Ishikawa (cell line): Measurements from ENCODE around the gene BACE2.

Experiments
- CEBPB ChIP-seq: IDR thresholded peaks from 2 replicates; pipeline ENCODE4 v1.6.1; 2012
- CREB1 ChIP-seq: IDR thresholded peaks from 2 replicates; pipeline ENCODE4 v1.6.1; 2012; ENCODE audit warnings: low read depth
- EGR1 ChIP-seq: IDR thresholded peaks from 2 replicates; pipeline ENCODE4 v1.6.1; 2012
- EP300 ChIP-seq: IDR thresholded peaks from 2 replicates; pipeline ENCODE4 v1.6.1; 2012; ENCODE audit warnings: borderline replicate concordance
- FOXM1 ChIP-seq: IDR thresholded peaks from 2 replicates; pipeline ENCODE4 v1.6.1; 2012; ENCODE audit warnings: low read depth, borderline replicate concordance
- NFIC ChIP-seq: IDR thresholded peaks from 2 replicates; pipeline ENCODE4 v1.6.1; 2012
- RAD21 ChIP-seq: IDR thresholded peaks from 2 replicates; pipeline ENCODE4 v1.6.1; 2012; ENCODE audit warnings: low read depth
- TAF1 ChIP-seq: IDR thresholded peaks from 2 replicates; pipeline ENCODE4 v1.6.1; 2012; ENCODE audit warnings: low read depth, mild to moderate bottlenecking
- TCF12 ChIP-seq: IDR thresholded peaks from 2 replicates; pipeline ENCODE4 v1.6.1; 2012; ENCODE audit warnings: low read depth
- TEAD4 ChIP-seq: IDR thresholded peaks from 2 replicates; pipeline ENCODE4 v1.6.1; 2012
- YY1 ChIP-seq: IDR thresholded peaks from 2 replicates; pipeline ENCODE4 v1.6.1; 2012; ENCODE audit warnings: low read depth
- ZBTB7A ChIP-seq: IDR thresholded peaks from 2 replicates; pipeline ENCODE4 v1.6.1; 2012; ENCODE audit warnings: low read depth
- TF ChIP-seq, protein P1 (sequence below): IDR thresholded peaks from 2 replicates; pipeline ENCODE4 v1.6.1; 2012
- TF ChIP-seq, protein P2 (sequence below): IDR thresholded peaks from 2 replicates; pipeline ENCODE4 v1.6.1; 2012; ENCODE audit warnings: low read depth, mild to moderate bottlenecking
- TF ChIP-seq, protein P3 (sequence below): IDR thresholded peaks from 2 replicates; pipeline ENCODE4 v1.6.1; 2012

Gene BACE2

DNA sequence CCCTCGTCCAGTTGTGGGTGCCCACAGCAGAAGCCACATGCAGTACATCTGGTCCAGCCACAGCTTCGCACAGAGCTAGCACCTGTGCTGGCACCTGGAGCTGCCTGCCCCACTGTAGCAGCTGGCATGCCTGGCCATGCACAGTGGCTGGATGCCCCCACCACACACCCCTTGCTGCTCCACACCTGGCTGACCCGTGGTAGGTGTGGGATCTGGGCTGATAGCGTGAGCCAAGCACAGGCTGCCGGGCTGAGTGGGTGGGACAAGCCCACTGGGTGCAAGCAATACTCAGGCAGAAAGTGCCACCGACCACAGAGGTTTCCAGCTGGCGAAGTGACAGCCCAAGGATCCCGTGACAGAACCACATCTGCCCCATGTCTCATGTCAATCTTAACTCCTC is 30.6 kb upstream of the BACE2 start:
- TF ChIP-seq CREB1 (no peak), YY1 (no peak), EGR1 (no peak), ZBTB7A (no peak), NFIC (no peak), FOXM1 (no peak), TAF1 (no peak), RAD21 (no peak), TEAD4 (no peak), TCF12 (no peak), CEBPB (no peak), EP300 (no peak)
- TF ChIP-seq, protein P1, sequence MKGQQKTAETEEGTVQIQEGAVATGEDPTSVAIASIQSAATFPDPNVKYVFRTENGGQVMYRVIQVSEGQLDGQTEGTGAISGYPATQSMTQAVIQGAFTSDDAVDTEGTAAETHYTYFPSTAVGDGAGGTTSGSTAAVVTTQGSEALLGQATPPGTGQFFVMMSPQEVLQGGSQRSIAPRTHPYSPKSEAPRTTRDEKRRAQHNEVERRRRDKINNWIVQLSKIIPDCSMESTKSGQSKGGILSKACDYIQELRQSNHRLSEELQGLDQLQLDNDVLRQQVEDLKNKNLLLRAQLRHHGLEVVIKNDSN = no peak
- TF ChIP-seq, protein P2, sequence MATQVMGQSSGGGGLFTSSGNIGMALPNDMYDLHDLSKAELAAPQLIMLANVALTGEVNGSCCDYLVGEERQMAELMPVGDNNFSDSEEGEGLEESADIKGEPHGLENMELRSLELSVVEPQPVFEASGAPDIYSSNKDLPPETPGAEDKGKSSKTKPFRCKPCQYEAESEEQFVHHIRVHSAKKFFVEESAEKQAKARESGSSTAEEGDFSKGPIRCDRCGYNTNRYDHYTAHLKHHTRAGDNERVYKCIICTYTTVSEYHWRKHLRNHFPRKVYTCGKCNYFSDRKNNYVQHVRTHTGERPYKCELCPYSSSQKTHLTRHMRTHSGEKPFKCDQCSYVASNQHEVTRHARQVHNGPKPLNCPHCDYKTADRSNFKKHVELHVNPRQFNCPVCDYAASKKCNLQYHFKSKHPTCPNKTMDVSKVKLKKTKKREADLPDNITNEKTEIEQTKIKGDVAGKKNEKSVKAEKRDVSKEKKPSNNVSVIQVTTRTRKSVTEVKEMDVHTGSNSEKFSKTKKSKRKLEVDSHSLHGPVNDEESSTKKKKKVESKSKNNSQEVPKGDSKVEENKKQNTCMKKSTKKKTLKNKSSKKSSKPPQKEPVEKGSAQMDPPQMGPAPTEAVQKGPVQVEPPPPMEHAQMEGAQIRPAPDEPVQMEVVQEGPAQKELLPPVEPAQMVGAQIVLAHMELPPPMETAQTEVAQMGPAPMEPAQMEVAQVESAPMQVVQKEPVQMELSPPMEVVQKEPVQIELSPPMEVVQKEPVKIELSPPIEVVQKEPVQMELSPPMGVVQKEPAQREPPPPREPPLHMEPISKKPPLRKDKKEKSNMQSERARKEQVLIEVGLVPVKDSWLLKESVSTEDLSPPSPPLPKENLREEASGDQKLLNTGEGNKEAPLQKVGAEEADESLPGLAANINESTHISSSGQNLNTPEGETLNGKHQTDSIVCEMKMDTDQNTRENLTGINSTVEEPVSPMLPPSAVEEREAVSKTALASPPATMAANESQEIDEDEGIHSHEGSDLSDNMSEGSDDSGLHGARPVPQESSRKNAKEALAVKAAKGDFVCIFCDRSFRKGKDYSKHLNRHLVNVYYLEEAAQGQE = no peak
- TF ChIP-seq, protein P3, sequence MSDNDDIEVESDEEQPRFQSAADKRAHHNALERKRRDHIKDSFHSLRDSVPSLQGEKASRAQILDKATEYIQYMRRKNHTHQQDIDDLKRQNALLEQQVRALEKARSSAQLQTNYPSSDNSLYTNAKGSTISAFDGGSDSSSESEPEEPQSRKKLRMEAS = no peak

DNA sequence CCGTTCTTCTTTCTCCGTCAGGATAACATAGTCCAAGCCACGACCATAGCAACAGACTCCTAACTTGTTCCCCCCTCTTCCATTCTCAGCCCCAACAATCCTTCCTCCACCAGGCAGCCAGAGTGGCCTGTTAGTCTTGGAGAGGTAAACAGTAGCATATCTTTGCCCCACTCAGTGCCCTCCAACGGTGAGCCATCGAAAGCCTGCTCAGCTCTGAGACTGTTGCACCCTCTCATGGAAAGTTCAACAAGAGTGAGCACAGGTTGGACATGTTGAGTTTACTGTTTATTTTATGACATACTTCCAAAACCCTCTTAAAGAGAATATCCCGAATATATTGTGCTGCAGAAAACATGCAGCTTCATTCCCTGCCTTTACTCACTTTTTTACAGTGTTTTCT is 30.1 kb upstream of the BACE2 start:
- TF ChIP-seq, protein P3 = no peak
- TF ChIP-seq, protein P1 = no peak
- no peak for TF ChIP-seq TEAD4
- TF ChIP-seq, protein P2 = no peak
- TF ChIP-seq NFIC = no peak
- TF ChIP-seq ZBTB7A = no peak
- no peak for TF ChIP-seq EP300
- no peak for TF ChIP-seq TCF12
- TF ChIP-seq YY1 = no peak
- TF ChIP-seq CEBPB = no peak
- no peak for TF ChIP-seq RAD21
- TF ChIP-seq FOXM1 = no peak
- TF ChIP-seq EGR1 = no peak
- TF ChIP-seq CREB1 = no peak

DNA sequence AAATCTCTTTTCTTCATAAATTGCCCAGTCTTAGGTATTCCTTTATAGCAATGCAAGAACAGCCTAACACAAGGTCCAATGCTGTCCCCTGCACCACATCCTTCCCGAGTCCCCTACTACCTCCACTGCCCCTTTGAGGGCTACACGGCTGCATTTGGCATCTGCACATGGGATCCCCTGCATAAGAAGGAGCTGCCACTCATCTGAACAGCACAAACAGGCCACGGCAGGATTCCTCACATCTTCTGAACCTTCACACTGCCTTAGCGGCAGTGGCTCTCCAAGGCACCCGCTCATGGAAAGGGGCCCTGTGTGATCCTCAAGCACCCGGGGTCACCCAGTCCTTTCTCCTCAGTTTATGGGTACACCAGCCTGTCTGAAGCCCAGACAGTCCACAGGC is 29.2 kb upstream of the BACE2 start:
- TF ChIP-seq ZBTB7A = no peak
- TF ChIP-seq, protein P3 = no peak
- no peak for TF ChIP-seq EGR1
- TF ChIP-seq EP300 = no peak
- TF ChIP-seq, protein P1 = no peak
- TF ChIP-seq, protein P2 = no peak
- no peak for TF ChIP-seq RAD21
- TF ChIP-seq FOXM1 = no peak
- no peak for TF ChIP-seq TAF1
- TF ChIP-seq NFIC = no peak
- TF ChIP-seq TCF12 = no peak
- no peak for TF ChIP-seq CREB1
- TF ChIP-seq CEBPB = no peak
- no peak for TF ChIP-seq TEAD4
- TF ChIP-seq YY1 = no peak

DNA sequence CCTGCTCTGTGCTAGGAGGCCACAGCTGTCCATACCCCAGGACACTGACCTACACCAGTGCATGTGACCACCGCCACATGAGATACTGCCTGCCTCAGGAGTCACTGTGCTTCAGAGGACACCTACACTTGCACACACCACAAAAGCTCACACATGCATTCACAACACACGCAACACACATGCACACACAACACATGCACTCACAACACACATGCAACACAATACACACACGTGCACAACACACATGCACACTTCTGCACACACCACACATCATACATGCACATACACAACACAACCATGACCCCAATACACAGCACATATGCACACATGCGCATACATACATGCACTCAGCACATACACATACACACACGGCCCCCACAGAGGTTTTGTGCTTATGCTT is 28.7 kb upstream of the BACE2 start:
- TF ChIP-seq, protein P3 = no peak
- TF ChIP-seq ZBTB7A (no peak), RAD21 (no peak), TCF12 (no peak), CREB1 (no peak), TEAD4 (no peak), YY1 (no peak), CEBPB (no peak), NFIC (no peak)
